Measurements from ENCODE around the gene HOXA3.

GRCh38 chr7:27165089-27165995 is 13.0 kb upstream of the HOXA3 start, which contains the start of gene HOXA9:
- TF ChIP-seq RXRA (IDR thresholded peaks at IDR 0.05; ENCODE audit: borderline replicate concordance, low read depth), result no peak
- no peak for TF ChIP-seq POLR2AphosphoS5 (IDR thresholded peaks at IDR 0.05; ENCODE audit: low read depth, low read length)
- TF ChIP-seq CHD2 (IDR thresholded peaks at IDR 0.05; ENCODE audit: low read length, partially characterized antibody), result no peak
- TF ChIP-seq MXI1 (IDR thresholded peaks at IDR 0.05; ENCODE audit: low read depth, low read length), result no peak
